Stimulated activated CD8-positive, alpha-beta memory T cell treated with anti-CD3 and anti-CD28 coated beads, Interleukin-4, amount 100 ng/mL, for 48 hours (primary cell): ENCODE data around the gene TRIM61.
"Not testable (repeated sequence)": the region's sequence is repeated elsewhere in the genome, so short reads cannot be mapped to it uniquely, and the experiment has no call there.

Experiments used
- DNase-seq: peaks from one replicate; pipeline ENCODE4 v3.0.0-alpha.2; 2020

Gene TRIM61

GRCh38 chr4:164977243-164978164 is at the start of gene TRIM61:
TRIM61 (minus strand) TSS chr4:164977657; CDS start chr4:164970002, 7,655 bp downstream.
- peak; percentile 76 for DNase-seq

GRCh38 chr4:165025782-165026181 is 48.3 kb upstream of the TRIM61 start:
- not testable (repeated sequence) for DNase-seq

DNA sequence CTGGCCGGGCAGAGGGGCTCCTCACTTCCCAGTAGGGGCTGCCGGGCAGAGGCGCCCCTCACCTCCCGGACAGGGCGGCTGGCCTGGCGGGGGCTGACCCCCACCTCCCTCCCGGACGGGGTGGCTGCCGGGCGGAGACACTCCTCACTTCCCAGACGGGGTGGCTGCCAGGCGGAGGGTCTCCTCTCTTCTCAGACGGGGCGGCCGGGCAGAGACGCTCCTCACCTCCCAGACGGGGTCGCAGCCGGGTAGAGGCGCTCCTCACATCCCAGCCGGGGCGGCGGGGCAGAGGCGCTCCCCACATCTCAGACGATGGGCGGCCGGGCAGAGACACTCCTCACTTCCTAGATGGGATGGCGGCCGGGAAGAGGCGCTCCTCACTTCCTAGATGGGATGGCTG is 42.5 kb upstream of the TRIM61 start:
- not testable (repeated sequence) for DNase-seq

DNA sequence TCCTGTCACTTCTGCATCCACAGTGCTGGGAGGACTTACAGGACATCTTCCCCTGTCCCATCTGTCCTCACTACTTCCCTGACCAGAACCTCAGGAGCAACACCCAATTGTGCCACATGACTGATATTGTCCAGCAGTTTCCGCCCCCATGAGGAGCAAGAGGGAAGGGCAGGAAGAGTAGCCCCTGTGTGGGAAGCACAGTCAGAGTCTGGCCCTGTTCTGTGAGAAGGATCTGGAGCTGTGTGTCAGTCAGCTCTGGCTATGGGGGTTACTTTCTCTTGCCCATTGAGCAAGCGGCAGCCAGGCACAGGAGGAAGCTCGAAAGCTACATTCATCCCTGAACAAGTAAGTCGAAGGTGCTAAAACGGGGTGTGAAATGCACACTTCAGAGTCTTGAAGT is 39.5 kb upstream of the TRIM61 start:
- no peak for DNase-seq

DNA sequence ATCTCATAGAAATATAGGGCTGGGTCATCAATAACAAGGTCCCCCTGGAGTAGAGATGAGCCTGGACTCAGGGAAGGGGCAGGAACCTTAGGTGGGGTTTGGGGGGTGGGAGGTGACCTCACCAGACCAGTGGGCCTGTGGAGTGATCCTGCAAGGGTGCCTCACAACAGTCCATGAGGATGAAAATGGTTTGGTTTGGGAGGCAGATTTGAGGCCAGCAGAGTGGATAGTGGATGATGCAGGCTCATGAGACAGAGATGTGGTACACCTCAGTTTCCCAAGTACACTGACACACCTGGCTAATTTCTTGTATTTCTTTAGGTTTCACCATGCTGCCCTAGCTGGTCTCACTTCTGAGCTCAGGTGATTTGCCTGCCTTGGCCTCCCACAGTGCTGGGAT is 36.2 kb upstream of the TRIM61 start:
- DNase-seq = no peak

DNA sequence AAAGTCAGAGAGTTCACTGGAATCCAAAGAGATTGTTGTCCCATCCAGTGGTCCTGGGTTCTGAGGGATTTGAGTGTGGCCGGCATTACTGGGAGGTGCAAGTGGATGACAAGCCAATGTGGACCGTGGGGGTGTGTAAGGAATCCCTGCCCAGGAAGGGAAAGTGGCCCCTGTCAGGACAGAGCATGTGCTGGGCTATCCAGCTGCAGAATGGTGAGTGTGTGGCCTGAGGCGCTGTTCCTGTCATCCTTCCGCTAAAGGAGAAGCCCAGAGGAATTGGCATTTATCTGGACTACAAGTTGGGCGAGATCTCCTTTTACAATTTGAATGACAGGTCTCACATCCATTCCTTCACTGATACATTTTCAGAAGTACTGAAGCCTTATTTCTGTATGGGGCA is 33.9 kb upstream of the TRIM61 start:
- no peak for DNase-seq

DNA sequence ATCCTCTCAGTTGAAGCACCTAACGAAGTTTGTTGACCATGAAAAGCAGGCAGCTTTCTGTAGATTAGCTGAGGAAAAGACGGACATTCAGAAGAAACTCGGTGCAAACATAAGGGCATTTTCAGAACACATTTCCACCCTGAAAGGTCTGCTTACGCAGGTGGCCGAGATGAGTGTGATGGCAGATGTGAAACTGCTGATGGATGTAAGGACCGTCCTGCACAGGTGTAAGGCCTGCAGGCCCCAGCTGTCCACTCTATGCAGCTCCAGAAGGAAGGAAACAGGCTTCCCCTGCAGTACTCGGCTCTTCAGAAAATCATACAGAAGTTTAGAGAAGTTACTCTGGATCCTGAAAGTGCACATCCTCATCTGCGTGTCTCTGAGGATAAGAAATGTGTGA is 33.5 kb upstream of the TRIM61 start:
- no peak for DNase-seq

GRCh38 chr4:165010487-165010886 is 33.0 kb upstream of the TRIM61 start:
- DNase-seq = no peak

DNA sequence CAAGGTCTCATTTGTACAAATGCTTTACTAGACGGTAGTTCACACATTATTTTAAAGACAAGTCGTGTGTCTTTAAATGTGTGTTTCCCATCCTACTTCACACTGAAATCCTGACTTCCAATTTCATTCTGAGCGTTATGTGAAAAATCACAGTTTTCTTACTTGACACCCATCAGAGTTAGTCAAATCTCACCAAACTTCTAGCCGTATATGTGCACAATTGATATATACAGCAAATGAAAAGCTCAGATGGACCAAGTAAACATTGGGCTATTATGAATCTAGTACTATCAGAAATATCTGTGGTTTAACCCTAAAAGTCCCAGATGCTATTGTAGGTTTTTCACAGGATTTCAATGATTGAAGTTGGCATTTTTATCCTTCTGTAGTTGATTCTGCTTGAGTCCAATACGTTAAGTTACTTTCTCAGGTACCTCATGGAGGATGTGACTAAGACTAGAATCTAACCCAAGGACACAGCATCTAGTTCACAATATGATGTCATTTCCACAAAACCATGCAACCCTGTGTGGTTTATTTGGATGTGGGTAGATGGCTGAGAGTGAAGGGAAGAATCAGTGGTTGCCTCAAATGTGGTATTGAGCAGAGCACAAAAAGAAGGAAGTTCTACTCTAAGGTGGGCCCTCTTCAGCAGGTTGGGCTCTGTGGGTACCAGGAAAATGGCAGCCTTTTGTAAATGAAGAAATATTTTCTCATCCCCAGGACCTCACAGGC is 32.2 kb upstream of the TRIM61 start:
- DNase-seq = peak; percentile 24

- DNase-seq = no peak
Measured at GRCh38 chr4:165006886-165007285, 29.4 kb upstream of the TRIM61 start.

DNA sequence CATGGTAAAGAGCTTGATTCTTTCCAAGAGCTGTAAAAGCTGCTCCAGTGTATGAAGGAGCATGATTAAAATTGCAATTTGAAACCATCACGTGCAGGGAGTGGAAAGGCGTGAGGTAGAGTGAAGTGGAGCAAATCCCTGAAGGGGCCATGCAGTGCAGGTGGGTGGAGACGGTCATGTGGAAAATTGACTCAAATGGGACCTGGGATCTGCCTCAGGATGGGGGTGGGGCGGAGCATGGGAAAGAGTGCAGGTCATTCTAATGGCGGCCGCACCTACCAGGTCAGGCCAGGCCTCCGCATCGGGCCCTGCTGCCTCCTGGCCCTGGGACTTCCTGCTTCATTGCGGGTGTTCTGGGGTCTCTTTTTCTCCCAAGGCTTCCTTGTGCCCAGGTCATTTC is 29.0 kb upstream of the TRIM61 start:
- DNase-seq = no peak

DNA sequence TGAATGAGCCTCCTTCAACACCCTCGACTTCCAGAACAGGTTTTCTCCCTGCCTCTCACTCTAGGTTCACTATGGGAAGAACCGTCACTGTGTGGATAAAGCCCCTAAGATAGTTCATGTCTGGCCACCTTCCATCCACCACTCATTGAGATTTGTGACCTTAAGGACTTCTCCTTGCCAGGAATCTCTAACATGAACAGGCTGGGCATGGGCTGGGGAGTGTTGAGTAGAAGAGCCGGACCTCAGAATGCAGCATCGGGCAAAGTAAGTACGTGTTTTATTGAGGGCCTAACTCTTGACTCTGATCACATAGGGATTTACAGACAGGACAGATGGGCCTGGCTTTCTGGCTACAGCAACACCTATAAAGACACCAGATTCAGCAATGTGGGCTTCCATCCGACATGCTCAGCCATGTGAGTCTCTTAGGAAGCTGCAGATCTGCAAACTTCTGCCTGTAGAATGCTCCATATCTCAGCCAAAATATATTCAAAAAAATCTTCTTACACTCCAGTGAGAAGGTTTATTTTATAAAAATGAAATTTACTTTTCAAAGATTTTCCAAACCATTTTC is 28.0 kb upstream of the TRIM61 start:
- DNase-seq = no peak

- DNase-seq = not testable (repeated sequence)
Measured at GRCh38 chr4:165001957-165002356, 24.5 kb upstream of the TRIM61 start.

DNA sequence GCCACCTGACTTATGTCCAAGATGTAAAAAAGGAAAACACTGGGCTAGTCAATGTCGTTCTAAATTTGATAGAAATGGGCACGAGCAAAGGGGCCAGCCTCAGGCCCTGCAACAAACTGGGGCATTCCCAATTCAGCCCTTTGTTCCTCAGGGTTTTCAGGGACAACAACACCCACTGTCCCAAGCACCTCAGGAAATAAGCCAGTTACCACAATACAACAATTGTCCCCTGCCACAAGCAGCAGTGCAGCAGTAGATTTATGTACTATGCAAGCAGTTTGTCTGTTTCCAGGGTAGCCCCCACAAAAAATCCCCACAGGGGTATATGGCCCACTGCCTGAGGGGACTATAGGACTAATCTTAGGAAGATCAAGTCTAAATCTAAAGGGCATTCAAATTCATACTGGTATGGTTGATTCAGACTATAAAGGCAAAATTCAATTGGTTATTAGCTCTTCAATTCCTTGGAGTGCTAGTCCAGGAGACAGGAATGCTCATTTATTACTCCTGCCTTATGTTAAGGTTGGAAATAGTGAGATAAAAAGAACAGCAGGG is 21.1 kb upstream of the TRIM61 start:
- DNase-seq = not testable (repeated sequence)

- no peak for DNase-seq
Measured at GRCh38 chr4:164997941-164998340, 20.5 kb upstream of the TRIM61 start.

DNA sequence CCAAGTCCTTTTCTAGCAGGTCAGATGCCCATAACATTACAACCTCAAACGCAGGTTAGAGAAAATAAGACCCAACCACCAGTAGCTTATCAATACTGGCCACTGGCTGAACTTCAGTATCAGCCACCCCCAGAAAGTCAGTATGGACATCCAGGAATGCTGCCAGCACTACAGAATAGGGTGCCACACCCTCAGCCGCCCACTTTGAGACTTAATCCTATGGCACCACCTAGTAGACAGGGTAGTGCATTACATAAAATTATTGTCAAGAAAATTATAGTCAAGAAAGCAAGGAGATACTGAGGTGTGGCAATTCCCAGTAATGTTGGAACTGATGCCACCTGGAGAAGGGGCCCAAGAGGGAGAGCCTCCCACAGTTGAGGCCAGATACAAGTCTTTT is 19.9 kb upstream of the TRIM61 start:
- DNase-seq = no peak

- DNase-seq = not testable (repeated sequence)
Measured at GRCh38 chr4:164996123-164996522, 18.7 kb upstream of the TRIM61 start.

DNA sequence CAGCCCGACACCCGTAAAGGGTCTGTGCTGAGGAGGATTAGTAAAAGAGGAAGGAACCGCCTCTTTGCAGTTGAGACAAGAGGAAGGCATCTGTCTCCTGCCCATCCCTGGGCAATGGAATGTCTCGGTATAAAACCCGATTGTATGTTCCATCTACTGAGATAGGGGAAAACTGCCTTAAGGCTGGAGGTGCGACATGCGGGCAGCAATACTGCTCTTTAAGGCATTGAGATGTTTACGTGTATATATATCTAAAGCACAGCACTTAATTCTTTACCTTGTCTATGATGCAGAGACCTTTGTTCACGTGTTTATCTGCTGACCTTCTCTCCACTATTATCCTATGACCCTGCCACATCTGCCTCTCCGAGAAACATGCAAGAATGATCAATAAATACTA is 13.3 kb upstream of the TRIM61 start:
- DNase-seq = not testable (repeated sequence)

- no peak for DNase-seq
Measured at GRCh38 chr4:164989471-164989870, 12.0 kb upstream of the TRIM61 start.

GRCh38 chr4:164971929-164972328 is 5.5 kb downstream of the TRIM61 start:
- DNase-seq = not testable (repeated sequence)

GRCh38 chr4:164959896-164960295 is 17.6 kb downstream of the TRIM61 start:
- DNase-seq = no peak

DNA sequence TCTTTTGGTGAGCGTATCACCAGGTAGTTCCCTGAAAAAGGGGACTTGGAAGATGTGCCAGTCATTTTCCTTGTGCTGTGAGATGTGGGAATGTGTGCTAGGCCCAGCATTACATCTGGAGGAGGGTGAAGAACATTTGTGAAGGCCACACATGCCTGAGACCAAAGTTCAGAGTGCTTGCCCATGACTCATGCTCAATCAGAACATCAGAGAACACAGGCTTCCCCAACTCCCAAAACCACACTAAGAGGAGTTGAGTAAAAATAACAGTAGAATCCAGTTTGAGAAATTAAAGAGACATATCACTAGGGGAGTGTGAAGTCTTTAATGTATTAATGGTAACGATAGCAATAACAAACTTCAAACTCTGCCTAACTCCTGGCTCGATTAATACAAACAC is 18.0 kb downstream of the TRIM61 start:
- DNase-seq = not testable (repeated sequence)
